ENCODE results near the gene SPACA5B.
"Not testable (repeated sequence)": the region's sequence is repeated elsewhere in the genome, so short reads cannot be mapped to it uniquely, and the experiment has no call there.

Gene SPACA5B

GRCh38 chrX:48130326-48130725 is at the start of gene SPACA5B:
TSS of gene SPACA5B (plus strand) at chrX:48130626. CDS start at chrX:48130688, 62 bp downstream.
- not testable (repeated sequence) for DNase-seq (ENCODE audit: low read depth in 2 of 2)

GRCh38 chrX:48083212-48083611 is 47.2 kb upstream of the SPACA5B start:
- DNase-seq (ENCODE audit: low read depth in 2 of 2) = no peak

- DNase-seq (ENCODE audit: low read depth in 2 of 2) = no peak
These were observed 46.7 kb upstream of the SPACA5B start for GRCh38 chrX:48083706-48084105.

GRCh38 chrX:48086082-48086481 is 44.3 kb upstream of the SPACA5B start:
- DNase-seq (ENCODE audit: low read depth in 2 of 2) = no peak

DNA sequence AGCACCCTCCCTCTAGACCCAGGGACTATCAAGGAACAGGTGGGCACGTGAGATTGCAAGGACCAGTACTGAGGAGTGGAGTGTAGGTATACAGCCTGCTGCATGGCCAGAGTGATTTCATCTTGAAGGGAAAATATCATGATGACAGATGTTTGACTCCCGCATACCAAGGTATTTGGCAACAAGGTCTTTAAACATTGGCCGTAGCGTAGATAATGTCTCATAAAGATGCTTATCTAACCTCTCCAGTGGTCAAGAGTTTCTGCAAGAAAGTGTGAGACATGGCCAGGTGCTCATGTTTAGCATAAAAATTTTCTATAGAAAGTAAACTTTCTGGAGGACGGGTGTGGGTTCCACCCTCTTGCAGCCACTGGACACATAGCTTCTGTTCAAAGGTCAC is 40.3 kb upstream of the SPACA5B start:
- DNase-seq (ENCODE audit: low read depth in 2 of 2) = no peak

GRCh38 chrX:48092558-48092957 is 37.9 kb upstream of the SPACA5B start:
- DNase-seq (ENCODE audit: low read depth in 2 of 2) = not testable (repeated sequence)

GRCh38 chrX:48101443-48101842 is 29.0 kb upstream of the SPACA5B start:
- DNase-seq (ENCODE audit: low read depth in 2 of 2) = no peak

DNA sequence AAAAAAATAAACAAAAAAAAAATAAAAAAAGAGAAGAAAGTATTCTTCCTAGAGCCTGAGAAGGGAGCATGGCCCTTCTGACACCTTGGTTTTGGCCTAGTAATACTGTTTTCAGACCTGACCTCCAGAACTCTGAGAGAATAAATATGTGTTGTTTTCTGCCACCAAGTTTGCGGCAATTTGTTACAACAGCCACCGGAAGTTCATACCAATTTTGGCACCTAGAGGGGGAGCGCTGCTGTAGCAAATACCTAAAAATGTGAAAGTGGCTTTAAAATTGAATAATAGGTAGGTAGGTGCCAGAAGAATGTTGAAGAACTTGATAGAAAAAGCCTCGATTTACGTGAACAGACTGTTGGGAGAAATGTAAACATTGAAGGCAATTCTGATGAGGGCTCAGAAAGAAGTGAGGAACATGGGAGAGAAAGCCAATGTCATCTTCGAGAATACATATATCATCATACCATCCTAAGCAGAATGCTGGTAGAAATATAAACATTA is 27.5 kb upstream of the SPACA5B start:
- no peak for DNase-seq (ENCODE audit: low read depth in 2 of 2)

- no peak for DNase-seq (ENCODE audit: low read depth in 2 of 2)
These were observed 22.7 kb upstream of the SPACA5B start for GRCh38 chrX:48107717-48108116.

GRCh38 chrX:48125286-48125685 is 5.1 kb upstream of the SPACA5B start:
- not testable (repeated sequence) for DNase-seq (ENCODE audit: low read depth in 2 of 2)

GRCh38 chrX:48132308-48132844 is 1.9 kb downstream of the SPACA5B start:
- DNase-seq (ENCODE audit: low read depth in 2 of 2) = not testable (repeated sequence)

GRCh38 chrX:48139076-48139475 is 8.7 kb downstream of the SPACA5B start:
- not testable (repeated sequence) for DNase-seq (ENCODE audit: low read depth in 2 of 2)

DNA sequence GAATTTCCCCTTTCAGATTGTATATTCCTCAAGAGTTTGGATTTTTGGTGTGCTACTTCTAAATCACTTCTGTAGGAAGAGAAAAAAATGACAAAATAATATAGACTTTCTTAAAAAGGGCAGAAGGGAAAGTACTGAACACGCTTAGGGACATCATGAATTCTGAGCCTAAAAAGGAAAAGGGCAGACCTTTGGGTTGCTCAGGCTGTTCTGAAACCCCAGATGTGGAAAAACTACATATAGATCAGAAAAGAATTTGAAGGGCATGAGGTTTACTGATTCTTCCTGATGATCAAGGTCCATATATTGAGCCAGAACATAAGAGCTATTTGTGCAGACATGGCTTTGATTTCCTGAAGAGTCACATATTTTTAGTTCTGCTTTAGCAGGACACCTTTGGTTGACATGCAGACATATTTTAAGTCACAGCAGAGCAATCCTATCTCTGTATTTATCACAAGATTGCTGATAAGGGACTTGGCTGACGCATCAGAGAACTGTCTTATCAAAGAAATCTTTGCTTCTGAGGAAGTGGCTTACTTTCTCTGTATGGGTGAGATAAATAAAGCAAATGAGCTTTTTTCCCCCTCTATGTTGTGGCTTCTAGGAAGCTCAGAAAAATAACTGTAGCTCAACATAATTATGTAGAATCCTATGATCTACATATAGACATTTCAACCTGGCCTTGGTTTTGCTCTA is 11.5 kb downstream of the SPACA5B start:
- not testable (repeated sequence) for DNase-seq (ENCODE audit: low read depth in 2 of 2)

DNA sequence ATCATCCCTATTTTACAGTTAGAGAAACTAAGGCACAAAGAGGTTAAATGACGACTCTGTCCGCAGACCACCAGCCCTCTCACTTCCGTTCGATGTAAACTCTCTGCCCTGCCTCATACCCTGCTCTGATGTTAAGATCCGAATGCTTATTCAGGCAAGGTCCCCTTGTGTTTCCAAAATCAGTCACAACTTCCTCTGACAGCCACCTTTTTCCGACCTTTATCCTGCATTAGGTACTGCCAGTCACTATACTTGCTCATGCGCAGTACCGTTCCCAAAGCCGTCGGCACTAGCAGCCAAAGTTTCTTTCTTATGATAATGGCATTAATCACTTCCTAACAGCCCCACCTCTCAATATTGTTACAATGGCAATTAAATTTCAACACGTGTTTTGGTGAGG is 12.3 kb downstream of the SPACA5B start:
- peak in 1 of 2 donors; percentile 5 for DNase-seq (ENCODE audit: low read depth in 2 of 2)

- no peak for DNase-seq (ENCODE audit: low read depth in 2 of 2)
These were observed 23.3 kb downstream of the SPACA5B start for GRCh38 chrX:48153769-48154168.

- no peak for DNase-seq (ENCODE audit: low read depth in 2 of 2)
These were observed 24.4 kb downstream of the SPACA5B start for GRCh38 chrX:48154796-48155195.

- DNase-seq (ENCODE audit: low read depth in 2 of 2) = no peak
These were observed 25.6 kb downstream of the SPACA5B start for GRCh38 chrX:48156014-48156413.

DNA sequence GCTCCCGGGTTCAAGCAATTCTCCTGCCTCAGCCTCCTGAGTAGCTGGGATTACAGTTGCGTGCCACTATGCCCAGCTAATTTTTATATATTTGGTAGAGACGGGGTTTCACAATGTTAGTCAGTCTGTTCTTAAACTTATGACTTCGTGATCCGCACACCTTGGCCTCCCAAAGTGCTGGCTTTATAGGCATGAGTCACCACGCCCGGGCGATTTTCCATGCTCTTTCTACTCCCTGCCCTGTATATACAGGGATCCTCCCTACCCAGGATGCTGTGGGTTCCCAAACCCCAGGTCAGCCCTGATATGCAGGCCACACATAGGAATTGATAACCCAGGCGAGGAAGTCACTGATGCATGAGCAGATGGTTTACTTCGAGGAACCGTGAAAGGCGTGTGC is 34.8 kb downstream of the SPACA5B start:
- DNase-seq (ENCODE audit: low read depth in 2 of 2) = no peak

DNA sequence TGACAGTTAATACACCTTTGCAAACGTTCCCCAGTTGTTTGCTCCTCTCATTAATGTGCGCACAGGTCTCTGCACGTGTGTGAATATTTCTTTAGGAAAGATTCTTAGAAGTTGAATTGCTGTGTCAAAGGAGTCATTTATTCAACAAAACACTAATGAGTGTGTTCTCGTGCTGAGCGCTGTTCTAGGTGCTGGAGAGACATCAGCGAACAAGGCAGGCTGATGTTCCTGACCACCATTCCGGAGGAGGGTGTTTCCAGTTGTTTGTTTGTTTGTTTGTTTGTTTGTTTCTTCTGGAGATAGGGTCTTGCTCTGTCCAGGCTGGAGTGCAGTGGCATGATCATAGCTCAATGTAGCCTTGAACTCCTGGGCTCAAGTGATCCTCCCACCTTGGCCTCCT is 35.9 kb downstream of the SPACA5B start:
- not testable (repeated sequence) for DNase-seq (ENCODE audit: low read depth in 2 of 2)

- no peak for DNase-seq (ENCODE audit: low read depth in 2 of 2)
These were observed 49.3 kb downstream of the SPACA5B start for GRCh38 chrX:48179691-48180090.

DNA sequence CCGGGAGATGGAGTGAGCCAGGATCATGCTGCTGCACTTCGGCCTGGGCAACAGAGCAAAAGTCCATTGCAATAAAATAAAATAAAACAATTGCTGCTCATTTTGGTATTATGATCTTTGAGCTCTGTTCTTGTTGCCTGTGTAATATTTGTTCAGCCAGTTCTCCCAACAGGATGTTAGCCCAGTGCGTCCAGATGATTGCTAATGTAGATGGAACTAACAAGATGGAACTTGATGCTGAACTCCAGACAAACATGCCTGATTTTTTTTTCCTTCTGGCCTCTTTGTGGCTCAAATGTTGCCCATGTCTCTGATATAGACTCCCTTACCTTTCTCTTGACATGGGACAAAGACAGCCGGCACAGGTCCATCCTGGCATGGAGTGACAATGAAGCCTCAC is 50.4 kb downstream of the SPACA5B start:
- DNase-seq (ENCODE audit: low read depth in 2 of 2) = no peak

GRCh38 chrX:48181882-48182281 is 51.5 kb downstream of the SPACA5B start:
- DNase-seq (ENCODE audit: low read depth in 2 of 2) = not testable (repeated sequence)

Data from stimulated activated CD8-positive, alpha-beta memory T cell treated with anti-CD3 and anti-CD28 coated beads, Interleukin-2, amount 100 ng/mL, for 48 hours (primary cell).